ENCODE data around the gene CACNA2D1.

CACNA2D1 gene

DNA sequence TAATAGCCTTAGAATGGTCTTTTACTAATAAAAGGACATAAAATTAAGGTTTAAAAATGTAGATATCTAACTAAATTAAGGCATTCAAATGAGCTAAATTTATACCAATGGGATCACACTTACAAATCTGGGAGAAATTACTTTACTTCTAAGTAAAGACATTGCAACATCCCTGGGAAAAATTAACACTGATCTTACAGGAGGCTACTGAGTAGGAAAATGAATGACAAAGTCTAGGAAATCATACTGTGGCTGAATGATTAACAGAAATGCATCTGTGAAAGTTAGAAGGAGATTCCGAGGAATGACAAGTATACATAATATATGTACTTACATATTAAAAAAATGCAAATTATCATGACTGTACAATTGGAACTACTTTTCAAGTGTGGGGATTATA is 38.3 kb downstream of the CACNA2D1 start:
- no peak for DNase-seq (ENCODE audit: extremely low spot score)
- CTCF ChIA-PET = no interaction called here
- TF ChIP-seq HDGF (IDR thresholded peaks at IDR 0.05; ENCODE audit: borderline replicate concordance) (no peak), FOXK2 (IDR thresholded peaks at IDR 0.05) (no peak), FOXM1 (IDR thresholded peaks at IDR 0.05; ENCODE audit: borderline replicate concordance) (no peak), NFRKB (IDR thresholded peaks at IDR 0.05) (no peak), ELF4 (IDR thresholded peaks at IDR 0.05) (no peak), LEF1 (IDR thresholded peaks at IDR 0.05; ENCODE audit: borderline replicate concordance) (no peak), BHLHE40 (IDR thresholded peaks at IDR 0.05; ENCODE audit: borderline replicate concordance) (no peak), SUZ12 (IDR thresholded peaks at IDR 0.05) (no peak), L3MBTL2 (conservative IDR thresholded peaks at IDR 0.05) (no peak), CTBP1 (IDR thresholded peaks at IDR 0.05; ENCODE audit: borderline replicate concordance) (no peak), FOXA1 (IDR thresholded peaks at IDR 0.05) (no peak), SP1 (IDR thresholded peaks at IDR 0.05) (no peak), TARDBP (IDR thresholded peaks at IDR 0.05) (no peak), ZNF384 (IDR thresholded peaks at IDR 0.05) (no peak), ARNT (IDR thresholded peaks at IDR 0.05) (no peak)
- TF ChIP-seq, protein P1, sequence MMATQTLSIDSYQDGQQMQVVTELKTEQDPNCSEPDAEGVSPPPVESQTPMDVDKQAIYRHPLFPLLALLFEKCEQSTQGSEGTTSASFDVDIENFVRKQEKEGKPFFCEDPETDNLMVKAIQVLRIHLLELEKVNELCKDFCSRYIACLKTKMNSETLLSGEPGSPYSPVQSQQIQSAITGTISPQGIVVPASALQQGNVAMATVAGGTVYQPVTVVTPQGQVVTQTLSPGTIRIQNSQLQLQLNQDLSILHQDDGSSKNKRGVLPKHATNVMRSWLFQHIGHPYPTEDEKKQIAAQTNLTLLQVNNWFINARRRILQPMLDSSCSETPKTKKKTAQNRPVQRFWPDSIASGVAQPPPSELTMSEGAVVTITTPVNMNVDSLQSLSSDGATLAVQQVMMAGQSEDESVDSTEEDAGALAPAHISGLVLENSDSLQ (IDR thresholded peaks at IDR 0.05) = no peak
- POLR2A ChIA-PET = no interaction called here

- TF ChIP-seq, protein P1 (IDR thresholded peaks at IDR 0.05) = no peak
- no peak for TF ChIP-seq NFRKB (IDR thresholded peaks at IDR 0.05)
- no peak for TF ChIP-seq SUZ12 (IDR thresholded peaks at IDR 0.05)
- TF ChIP-seq TARDBP (IDR thresholded peaks at IDR 0.05) = no peak
- no peak for TF ChIP-seq L3MBTL2 (conservative IDR thresholded peaks at IDR 0.05)
- no peak for DNase-seq (ENCODE audit: extremely low spot score)
- ChIA-PET POLR2A (no interaction called here), CTCF (no interaction called here)
These were observed 38.9 kb downstream of the CACNA2D1 start for GRCh38 chr7:82404652-82405051.

DNA sequence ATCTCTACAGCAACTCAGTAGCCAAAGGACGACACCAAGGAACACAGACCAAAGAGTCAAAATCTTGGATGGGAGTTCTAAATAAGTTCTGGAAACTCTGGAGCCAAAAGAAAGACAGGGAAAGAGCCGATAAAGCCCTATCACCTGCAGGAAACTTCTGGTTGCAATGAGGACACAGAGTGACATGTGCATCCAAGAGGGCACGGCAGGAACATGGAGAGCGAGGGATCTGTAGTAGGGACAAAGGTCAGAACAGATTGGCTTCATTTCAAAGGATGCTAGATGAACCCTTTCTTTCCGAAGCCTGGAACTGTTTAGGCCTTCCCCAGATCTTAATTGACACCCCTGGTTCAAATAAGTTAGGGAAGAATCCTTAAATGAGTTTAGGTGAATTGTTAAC is 39.5 kb downstream of the CACNA2D1 start:
- no peak for DNase-seq (ENCODE audit: extremely low spot score)
- CTCF ChIA-PET = no interaction called here
- no peak for TF ChIP-seq FOXK2 (IDR thresholded peaks at IDR 0.05)
- no peak for TF ChIP-seq NFRKB (IDR thresholded peaks at IDR 0.05)
- POLR2A ChIA-PET = no interaction called here

DNA sequence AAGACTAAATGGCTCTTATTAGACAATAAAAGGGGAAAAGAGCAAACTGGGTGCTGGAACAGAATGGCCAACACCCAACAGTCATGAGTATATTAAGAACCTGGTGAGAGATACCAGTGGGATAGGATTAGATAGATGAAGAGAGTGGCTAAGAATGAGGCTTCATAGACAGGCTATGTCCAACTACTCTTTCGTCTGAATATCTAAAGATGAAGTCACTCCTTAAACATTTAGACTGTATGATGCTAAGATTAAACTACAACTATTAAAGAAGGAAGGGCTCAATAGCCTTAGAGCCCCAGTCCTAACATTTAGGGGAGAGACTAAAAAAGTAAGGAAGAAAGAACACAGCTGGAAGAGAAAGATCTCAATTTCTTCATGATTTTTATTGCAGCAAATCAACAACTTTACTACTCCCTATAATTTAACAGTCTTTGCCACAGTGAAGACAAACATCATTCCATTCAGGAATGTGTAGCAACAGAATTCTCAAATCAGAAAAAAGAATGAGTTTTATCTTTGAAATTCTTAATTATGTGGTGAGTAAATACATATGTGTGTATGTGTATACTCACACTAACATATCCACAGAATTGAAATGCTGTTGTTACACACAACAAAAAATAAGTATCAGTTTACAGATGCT is 45.6 kb downstream of the CACNA2D1 start:
- ChIA-PET CTCF (no interaction called here), POLR2A (no interaction called here)
- no peak for TF ChIP-seq FOXK2 (IDR thresholded peaks at IDR 0.05)
- TF ChIP-seq TARDBP (IDR thresholded peaks at IDR 0.05) = no peak
- TF ChIP-seq SP1 (IDR thresholded peaks at IDR 0.05) = no peak
- no peak for TF ChIP-seq LEF1 (IDR thresholded peaks at IDR 0.05; ENCODE audit: borderline replicate concordance)
- no peak for TF ChIP-seq FOXM1 (IDR thresholded peaks at IDR 0.05; ENCODE audit: borderline replicate concordance)
- no peak for TF ChIP-seq BHLHE40 (IDR thresholded peaks at IDR 0.05; ENCODE audit: borderline replicate concordance)
- no peak for TF ChIP-seq ARNT (IDR thresholded peaks at IDR 0.05)
- TF ChIP-seq, protein P1 (IDR thresholded peaks at IDR 0.05) = no peak
- no peak for TF ChIP-seq HDGF (IDR thresholded peaks at IDR 0.05; ENCODE audit: borderline replicate concordance)
- TF ChIP-seq FOXA1 (IDR thresholded peaks at IDR 0.05) = no peak
- TF ChIP-seq L3MBTL2 (conservative IDR thresholded peaks at IDR 0.05) = no peak

DNA sequence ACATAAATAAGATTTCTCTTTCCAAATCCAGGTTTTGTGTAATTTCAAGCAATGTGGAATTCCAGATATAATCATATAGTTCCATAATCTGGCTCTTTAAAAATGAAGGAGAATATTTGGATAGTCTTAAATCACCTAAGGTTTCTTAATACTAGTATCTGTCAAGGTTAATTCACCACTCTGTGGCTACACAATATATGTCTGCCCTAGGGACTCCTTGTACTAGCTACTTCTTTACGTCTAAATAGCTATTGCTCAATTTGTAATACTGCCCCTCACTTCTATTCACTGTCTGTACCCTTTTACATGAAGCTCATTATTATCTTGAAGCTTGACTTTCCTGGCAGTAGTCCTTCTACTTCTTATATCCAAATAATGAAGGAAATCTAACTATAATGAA is 47.2 kb downstream of the CACNA2D1 start:
- POLR2A ChIA-PET = no interaction called here
- TF ChIP-seq TARDBP (IDR thresholded peaks at IDR 0.05) (no peak), SP1 (IDR thresholded peaks at IDR 0.05) (no peak)
- no peak for DNase-seq (ENCODE audit: extremely low spot score)
- CTCF ChIA-PET = no interaction called here

More for the DNA sequence above, 45.6 kb downstream of the CACNA2D1 start:
- no peak for DNase-seq (ENCODE audit: extremely low spot score)

- no peak for TF ChIP-seq SP1 (IDR thresholded peaks at IDR 0.05)
- no peak for TF ChIP-seq NFRKB (IDR thresholded peaks at IDR 0.05)
- no peak for TF ChIP-seq LEF1 (IDR thresholded peaks at IDR 0.05; ENCODE audit: borderline replicate concordance)
- TF ChIP-seq, protein P1 (IDR thresholded peaks at IDR 0.05) = no peak
- TF ChIP-seq FOXA1 (IDR thresholded peaks at IDR 0.05) = no peak
- TF ChIP-seq ZNF384 (IDR thresholded peaks at IDR 0.05) = no peak
- no peak for DNase-seq (ENCODE audit: extremely low spot score)
- ChIA-PET CTCF (no interaction called here), POLR2A (no interaction called here)
These were observed 48.4 kb downstream of the CACNA2D1 start for GRCh38 chr7:82395147-82395546.

DNA sequence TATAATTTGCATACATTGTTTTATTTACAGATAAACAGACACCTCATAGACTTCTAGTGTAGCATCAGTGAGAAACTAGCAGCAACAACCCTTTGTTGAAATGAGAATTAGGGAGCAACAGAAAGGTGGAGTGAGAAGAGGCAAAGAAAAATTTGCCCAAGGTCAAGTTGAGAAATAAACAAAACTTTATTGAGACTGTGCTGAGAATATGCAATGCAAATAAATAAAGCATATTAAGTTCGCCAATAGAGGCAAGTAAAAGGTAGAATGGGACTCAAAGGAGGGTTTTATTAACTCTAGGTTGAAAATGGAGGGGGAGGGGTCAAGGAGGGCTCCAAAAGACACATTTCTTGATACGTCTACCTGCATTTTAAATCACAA is 49.7 kb downstream of the CACNA2D1 start:
- CTCF ChIA-PET = no interaction called here
- TF ChIP-seq ZNF384 (IDR thresholded peaks at IDR 0.05) (no peak), SP1 (IDR thresholded peaks at IDR 0.05) (no peak), SUZ12 (IDR thresholded peaks at IDR 0.05) (no peak), NFRKB (IDR thresholded peaks at IDR 0.05) (no peak), LEF1 (IDR thresholded peaks at IDR 0.05; ENCODE audit: borderline replicate concordance) (no peak), ELF4 (IDR thresholded peaks at IDR 0.05) (no peak), TARDBP (IDR thresholded peaks at IDR 0.05) (no peak), HDGF (IDR thresholded peaks at IDR 0.05; ENCODE audit: borderline replicate concordance) (no peak), CTBP1 (IDR thresholded peaks at IDR 0.05; ENCODE audit: borderline replicate concordance) (no peak), L3MBTL2 (conservative IDR thresholded peaks at IDR 0.05) (no peak), FOXA1 (IDR thresholded peaks at IDR 0.05) (no peak), BHLHE40 (IDR thresholded peaks at IDR 0.05; ENCODE audit: borderline replicate concordance) (no peak), FOXK2 (IDR thresholded peaks at IDR 0.05) (no peak), FOXM1 (IDR thresholded peaks at IDR 0.05; ENCODE audit: borderline replicate concordance) (no peak)
- TF ChIP-seq, protein P1 (IDR thresholded peaks at IDR 0.05) = no peak
- POLR2A ChIA-PET = no interaction called here
- DNase-seq (ENCODE audit: extremely low spot score) = no peak
